HCT116 (cell line): ENCODE measurements around the gene SDK1. TPM values are rescaled to one million over a fixed set of nuclear protein-coding genes. Genes with fewer than 3 reads are reported as not detected.

Experiments
- ATAC-seq: fragments of 200-7000 bp; cut with Tn5 transposase; 2 replicates; pipeline ENCODE4 v1.9.1; 2020; ENCODE audit warnings: mild to moderate bottlenecking, moderate library complexity
- BruUV-seq: library from RNA; stranded (reverse); fragments of 400-500 nt; replicated peaks from 2 replicates; lab custom pipeline; 2021; lab: Mats Ljungman, UMichigan
- CTCF ChIA-PET: fragments of 300-600 bp; sonication (Branson Sonifier 250); formaldehyde crosslinking; loops from one replicate; lab custom pipeline; 2021; ENCODE audit warnings: antibody characterized with exemption; lab: Charles Lee
- POLR2A ChIA-PET: fragments of 300-600, 350-600 bp; sonication (Branson Sonifier 250); formaldehyde crosslinking; loops from one replicate; lab custom pipeline; 2021; ENCODE audit warnings: antibody characterized with exemption; lab: Charles Lee
- RAD21 ChIA-PET, 2 experiments: fragments of 300-600 bp; sonication (Branson Sonifier 250); formaldehyde crosslinking; loops; one replicate each; lab custom pipeline; 2023; ENCODE audit warnings: low total read pairs in 2 of 2; ENCODE audit not compliant: uncharacterized antibody in 2 of 2, unreplicated experiment in 2 of 2, low non-redundant PET in 1 of 2; lab: Charles Lee
- DNase-seq: peaks from one replicate; pipeline ENCODE4 v3.0.0-alpha.2; 2010; ENCODE audit warnings: low read depth, low spot score
- H2AFZ ChIP-seq: fragments of 200-600 bp; shearing (Covaris generic), sonication (generic); 2 replicates; pipeline ENCODE4 v1.6.1; 2017; ENCODE audit warnings: low read depth, mixed run types, mixed read lengths, antibody characterized with exemption, low read length; ENCODE audit not compliant: poor library complexity, severe bottlenecking
- H3K27ac ChIP-seq: 2 replicates; pipeline ENCODE4 v1.5.1; 2012; ENCODE audit warnings: low read depth, low read length
- H3K27me3 ChIP-seq: fragments of 200-600 bp; sonication (generic); 2 replicates; pipeline ENCODE4 v1.6.1; 2016; ENCODE audit warnings: mixed run types, low read length, mixed read lengths; ENCODE audit not compliant: insufficient read depth
- H3K36me3 ChIP-seq, 2 experiments: fragments of 200-500 bp in 1 of 2; fragments of 200-600 bp in 1 of 2; sonication (Bioruptor generic) in 1 of 2; sonication (generic) in 1 of 2; 2 replicates each; pipeline versions ENCODE4 v1.5.1 to v1.6.1; 2014 to 2016; ENCODE audit warnings: low read length in 2 of 2, inconsistent platforms in 1 of 2, mixed read lengths in 1 of 2, mixed run types in 1 of 2; ENCODE audit not compliant: insufficient read depth in 2 of 2, control insufficient read depth in 1 of 2
- H3K4me1 ChIP-seq, 2 experiments: fragments of 200-600 bp in 1 of 2; sonication (generic) in 1 of 2; 2 replicates each; pipeline versions ENCODE4 v1.5.1 to v1.6.1; 2012 to 2017; ENCODE audit warnings: low read length in 2 of 2, inconsistent platforms in 1 of 2, mild to moderate bottlenecking in 1 of 2, mixed read lengths in 1 of 2, mixed run types in 1 of 2, moderate library complexity in 1 of 2; ENCODE audit not compliant: insufficient read depth in 2 of 2, control insufficient read depth in 1 of 2
- H3K4me2 ChIP-seq: fragments of 200-600 bp; sonication (generic); 2 replicates; pipeline ENCODE4 v1.6.1; 2017; ENCODE audit warnings: mixed run types, low read length, mixed read lengths
- H3K4me3 ChIP-seq, 2 experiments: fragments of 200-600 bp in 1 of 2; sonication (generic) in 1 of 2; replicated peaks in 1 of 2; 2 replicates each; pipeline ENCODE4 v1.5.1; 2011 to 2016; ENCODE audit warnings: low read length in 2 of 2, control low read depth in 1 of 2, low read depth in 1 of 2, mild to moderate bottlenecking in 1 of 2, mixed read lengths in 1 of 2, mixed run types in 1 of 2
- H3K79me2 ChIP-seq: fragments of 200-600 bp; sonication (generic); 2 replicates; pipeline ENCODE4 v1.6.1; 2017; ENCODE audit warnings: mild to moderate bottlenecking, mixed run types, low read length, moderate library complexity, mixed read lengths; ENCODE audit not compliant: insufficient read depth
- H3K9ac ChIP-seq: fragments of 200-600 bp; sonication (generic); 2 replicates; pipeline ENCODE4 v1.6.1; 2016; ENCODE audit warnings: low read length, mixed read lengths
- H3K9me2 ChIP-seq: fragments of 200-600 bp; sonication (generic), shearing (Covaris generic); 2 replicates; pipeline ENCODE4 v1.6.1; 2017; ENCODE audit warnings: mixed run types, mild to moderate bottlenecking, moderate library complexity; ENCODE audit not compliant: insufficient read depth
- H3K9me3 ChIP-seq, 2 experiments: fragments of 200-500 bp in 1 of 2; fragments of 200-600 bp in 1 of 2; sonication (Bioruptor generic) in 1 of 2; sonication (generic) in 1 of 2; 2 replicates each; pipeline ENCODE4 v1.6.1; 2014 to 2017; ENCODE audit warnings: low read length in 2 of 2, mixed read lengths in 2 of 2, inconsistent platforms in 1 of 2, low read depth in 1 of 2, mild to moderate bottlenecking in 1 of 2, mixed run types in 1 of 2, moderate library complexity in 1 of 2; ENCODE audit not compliant: control insufficient read depth in 1 of 2, insufficient read depth in 1 of 2
- H4K20me1 ChIP-seq: fragments of 200-600 bp; sonication (generic), shearing (Covaris generic); 2 replicates; pipeline ENCODE4 v1.6.1; 2017; ENCODE audit warnings: mixed run types, mild to moderate bottlenecking, moderate library complexity; ENCODE audit not compliant: insufficient read depth
- ATF3 ChIP-seq: IDR thresholded peaks from 2 replicates; pipeline ENCODE4 v1.6.1; 2012
- CBX3 ChIP-seq: IDR thresholded peaks from 2 replicates; pipeline ENCODE4 v1.6.1; 2012; ENCODE audit warnings: low read depth
- CEBPB ChIP-seq: IDR thresholded peaks from 2 replicates; pipeline ENCODE4 v1.6.1; 2012; ENCODE audit warnings: low read depth
- CTCF ChIP-seq, 3 experiments: fragments of 200-600 bp in 1 of 3; sonication (generic) in 1 of 3; IDR thresholded peaks in 2 of 3; conservative IDR thresholded peaks in 1 of 3; 2 replicates each; pipeline ENCODE4 v1.5.1; 2012 to 2017; ENCODE audit warnings: low read depth in 2 of 3, low read length in 2 of 3, antibody characterized with exemption in 1 of 3, borderline replicate concordance in 1 of 3, control low read depth in 1 of 3, mild to moderate bottlenecking in 1 of 3, mixed read lengths in 1 of 3, mixed run types in 1 of 3, moderate library complexity in 1 of 3; ENCODE audit not compliant: insufficient read depth in 1 of 3
- EGR1 ChIP-seq: IDR thresholded peaks from 2 replicates; pipeline ENCODE4 v1.6.1; 2012; ENCODE audit warnings: low read depth
- EZH2 ChIP-seq: fragments of 200-600 bp; sonication (generic); IDR thresholded peaks from 2 replicates; pipeline ENCODE4 v1.6.1; 2017; ENCODE audit warnings: antibody characterized with exemption, mixed run types
- FOSL1 ChIP-seq: IDR thresholded peaks from 2 replicates; pipeline ENCODE4 v1.6.1; 2012; ENCODE audit warnings: low read depth
- JUND ChIP-seq: IDR thresholded peaks from 2 replicates; pipeline ENCODE4 v1.6.1; 2012
- MAX ChIP-seq: IDR thresholded peaks from 2 replicates; pipeline ENCODE4 v1.6.1; 2012
- POLR2AphosphoS5 ChIP-seq: IDR thresholded peaks from 2 replicates; pipeline ENCODE4 v1.6.1; 2011; ENCODE audit warnings: mild to moderate bottlenecking, low read depth, low read length, moderate library complexity
- SIN3A ChIP-seq: IDR thresholded peaks from 2 replicates; pipeline ENCODE4 v1.6.1; 2012; ENCODE audit warnings: low read depth
- SP1 ChIP-seq: IDR thresholded peaks from 2 replicates; pipeline ENCODE4 v1.6.1; 2012; ENCODE audit warnings: low read depth
- SRF ChIP-seq: IDR thresholded peaks from 2 replicates; pipeline ENCODE4 v1.6.1; 2012; ENCODE audit warnings: low read depth
- TCF7L2 ChIP-seq: IDR thresholded peaks from 2 replicates; pipeline ENCODE4 v1.7.0; 2011; ENCODE audit warnings: borderline replicate concordance, inconsistent platforms; ENCODE audit not compliant: insufficient read depth, insufficient read length; ENCODE audit errors: extremely low read depth
- YY1 ChIP-seq: IDR thresholded peaks from 2 replicates; pipeline ENCODE4 v1.6.1; 2011; ENCODE audit warnings: low read length, low read depth, moderate library complexity, mild to moderate bottlenecking; ENCODE audit not compliant: insufficient replicate concordance; ENCODE audit errors: extremely low read depth
- ZFX ChIP-seq: fragments of 450-650 bp; IDR thresholded peaks from 2 replicates; pipeline ENCODE4 v1.6.1; 2017
- ZNF274 ChIP-seq: fragments of 200-500 bp; sonication (Bioruptor generic); IDR thresholded peaks from 2 replicates; pipeline ENCODE4 v1.6.1; 2014; ENCODE audit warnings: mild to moderate bottlenecking, low read depth, low read length, inconsistent platforms
- intact Hi-C: fragments of 100-400 bp; cut with micrococcal nuclease; formaldehyde crosslinking; loops from 2 replicates; pipeline ENCODE4 v1.10.0; 2022
- total RNA-seq: library from RNA; stranded (reverse); gene quantifications from one replicate; pipeline ENCODE4 v1.2.1, GENCODE V29; 2021; ENCODE audit not compliant: unreplicated experiment
- TF ChIP-seq, protein P1 (sequence below): IDR thresholded peaks from 2 replicates; pipeline ENCODE4 v1.6.1; 2012; ENCODE audit warnings: low read depth

Gene SDK1
- total RNA-seq, 1 experiment from 2014 or later, result 0.05 TPM

GRCh38 chr7:3569643-3570042 is 268.6 kb downstream of the SDK1 start (continued):
- no peak for TF ChIP-seq SIN3A

DNA sequence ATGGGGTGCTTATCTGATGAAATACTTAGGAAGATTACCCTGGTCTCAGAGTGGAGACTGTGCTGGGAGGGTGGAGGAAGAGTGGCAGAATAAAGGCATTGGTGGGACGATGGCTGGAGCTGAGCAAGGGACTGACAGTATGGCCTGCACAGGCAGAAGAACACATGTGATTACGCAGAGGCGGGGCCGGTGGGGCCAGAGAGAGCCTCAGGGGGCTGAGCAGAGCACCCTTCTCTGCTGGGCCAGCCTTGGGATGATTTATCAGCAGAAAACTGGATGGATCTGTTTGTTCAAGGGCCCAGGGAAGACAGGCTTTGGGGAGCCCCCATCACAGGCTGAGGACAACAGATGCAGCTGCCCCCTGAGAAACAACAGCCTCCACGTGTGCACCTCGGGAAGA is 272.1 kb downstream of the SDK1 start:
- DNase-seq, result no peak
- no peak overlapping the region for H3K4me3 ChIP-seq
- no peaks in the 10 kb centered on the region for H3K4me1 ChIP-seq
- BruUV-seq, result no TSS peak
- RAD21 ChIA-PET, result no interaction called here
- peaks cover 7% of the 10 kb centered on the region; the same call in 1 of the 2 replicates for H3K27me3 ChIP-seq
- H3K27ac ChIP-seq, result no peak overlapping the region
- intact Hi-C loops, result no loop called here
- H3K79me2 ChIP-seq, result no peaks in the 10 kb centered on the region
- no peaks in the 10 kb centered on the region for H3K9me2 ChIP-seq
- no peak overlapping the region for H3K4me2 ChIP-seq
- no peak overlapping the region for H3K9ac ChIP-seq
- H4K20me1 ChIP-seq, result no peaks in the 10 kb centered on the region
- no peaks in the 10 kb centered on the region for H3K9me3 ChIP-seq
- no peak overlapping the region for H2AFZ ChIP-seq
- no peak for ATAC-seq
- TF ChIP-seq, protein P1, sequence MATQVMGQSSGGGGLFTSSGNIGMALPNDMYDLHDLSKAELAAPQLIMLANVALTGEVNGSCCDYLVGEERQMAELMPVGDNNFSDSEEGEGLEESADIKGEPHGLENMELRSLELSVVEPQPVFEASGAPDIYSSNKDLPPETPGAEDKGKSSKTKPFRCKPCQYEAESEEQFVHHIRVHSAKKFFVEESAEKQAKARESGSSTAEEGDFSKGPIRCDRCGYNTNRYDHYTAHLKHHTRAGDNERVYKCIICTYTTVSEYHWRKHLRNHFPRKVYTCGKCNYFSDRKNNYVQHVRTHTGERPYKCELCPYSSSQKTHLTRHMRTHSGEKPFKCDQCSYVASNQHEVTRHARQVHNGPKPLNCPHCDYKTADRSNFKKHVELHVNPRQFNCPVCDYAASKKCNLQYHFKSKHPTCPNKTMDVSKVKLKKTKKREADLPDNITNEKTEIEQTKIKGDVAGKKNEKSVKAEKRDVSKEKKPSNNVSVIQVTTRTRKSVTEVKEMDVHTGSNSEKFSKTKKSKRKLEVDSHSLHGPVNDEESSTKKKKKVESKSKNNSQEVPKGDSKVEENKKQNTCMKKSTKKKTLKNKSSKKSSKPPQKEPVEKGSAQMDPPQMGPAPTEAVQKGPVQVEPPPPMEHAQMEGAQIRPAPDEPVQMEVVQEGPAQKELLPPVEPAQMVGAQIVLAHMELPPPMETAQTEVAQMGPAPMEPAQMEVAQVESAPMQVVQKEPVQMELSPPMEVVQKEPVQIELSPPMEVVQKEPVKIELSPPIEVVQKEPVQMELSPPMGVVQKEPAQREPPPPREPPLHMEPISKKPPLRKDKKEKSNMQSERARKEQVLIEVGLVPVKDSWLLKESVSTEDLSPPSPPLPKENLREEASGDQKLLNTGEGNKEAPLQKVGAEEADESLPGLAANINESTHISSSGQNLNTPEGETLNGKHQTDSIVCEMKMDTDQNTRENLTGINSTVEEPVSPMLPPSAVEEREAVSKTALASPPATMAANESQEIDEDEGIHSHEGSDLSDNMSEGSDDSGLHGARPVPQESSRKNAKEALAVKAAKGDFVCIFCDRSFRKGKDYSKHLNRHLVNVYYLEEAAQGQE, result no peak
- no peak for TF ChIP-seq ZNF274
- TF ChIP-seq ZFX, result no peak
- no peak for TF ChIP-seq ATF3
- TF ChIP-seq SRF, result no peak
- no peak for TF ChIP-seq CEBPB
- no peak for TF ChIP-seq FOSL1
- TF ChIP-seq TCF7L2, result no peak
- TF ChIP-seq YY1, result no peak
- no peak for TF ChIP-seq CTCF (IDR thresholded peaks at IDR 0.05 in 2 of 3, conservative IDR thresholded peaks at IDR 0.05 in 1 of 3; ENCODE audit: borderline replicate concordance in 1 of 3, insufficient read depth in 1 of 3, low read depth in 2 of 3, low read length in 2 of 3)
- TF ChIP-seq SIN3A, result no peak
- no peak for TF ChIP-seq MAX
- TF ChIP-seq SP1, result no peak
- no peak for TF ChIP-seq EZH2
- no peak for TF ChIP-seq CBX3
- no peak for TF ChIP-seq POLR2AphosphoS5
- TF ChIP-seq EGR1, result no peak
- no peak for TF ChIP-seq JUND
- TF ChIP-seq, all 23 proteins: peak for 0
- H3K36me3 ChIP-seq, result no peaks in the 10 kb centered on the region
- POLR2A ChIA-PET, result no interaction called here
- CTCF ChIA-PET, result no interaction called here
